Neural cell (in vitro differentiated cells): Measurements from ENCODE around the gene KLK10. TPM values are rescaled to one million over a fixed set of nuclear protein-coding genes. Genes with fewer than 3 reads are reported as not detected.

Experiments used
- H2AFZ ChIP-seq: fragments of 200-600, 300-800 bp; sonication (generic), shearing (Covaris generic); 2 replicates; pipeline ENCODE4 v1.6.0; 2014; ENCODE audit warnings: low read depth, mild to moderate bottlenecking, antibody characterized with exemption, low read length, moderate library complexity
- H3F3A ChIP-seq: fragments of 200-600 bp; shearing (Covaris generic); 2 replicates; pipeline ENCODE4 v1.6.1; 2016; ENCODE audit warnings: mild to moderate bottlenecking, moderate library complexity, mixed read lengths, antibody characterized with exemption, low read length; ENCODE audit not compliant: insufficient read depth, poor library complexity, severe bottlenecking
- H3K27ac ChIP-seq: fragments of 200-600, 300-800 bp; sonication (generic), shearing (Covaris generic); 2 replicates; pipeline ENCODE4 v1.5.1; 2014; ENCODE audit warnings: mild to moderate bottlenecking, low read length, moderate library complexity
- H3K27me3 ChIP-seq: fragments of 300-800, 200-600 bp; sonication (generic), shearing (Covaris generic); 2 replicates; pipeline ENCODE4 v1.6.0; 2014; ENCODE audit warnings: mild to moderate bottlenecking, low read depth, low read length, moderate library complexity; ENCODE audit not compliant: insufficient read depth
- H3K36me3 ChIP-seq: fragments of 300-800, 200-600 bp; sonication (generic), shearing (Covaris generic); 2 replicates; pipeline ENCODE4 v1.5.1; 2014; ENCODE audit warnings: mild to moderate bottlenecking, antibody characterized with exemption, low read length, moderate library complexity; ENCODE audit not compliant: insufficient read depth
- H3K4me2 ChIP-seq: fragments of 300-800, 200-600 bp; sonication (generic), shearing (Covaris generic); 2 replicates; pipeline ENCODE4 v1.6.0; 2014; ENCODE audit warnings: mild to moderate bottlenecking, low read length
- H3K4me3 ChIP-seq: fragments of 300-800, 200-600 bp; sonication (generic), shearing (Covaris generic); 2 replicates; pipeline ENCODE4 v1.5.1; 2014; ENCODE audit warnings: mild to moderate bottlenecking, low read length, moderate library complexity
- H3K79me2 ChIP-seq: fragments of 200-600 bp; shearing (Covaris generic); replicated peaks from 2 replicates; pipeline ENCODE4 v1.6.0; 2014; ENCODE audit warnings: mild to moderate bottlenecking, low read length, moderate library complexity; ENCODE audit not compliant: insufficient read depth
- H3K9ac ChIP-seq: fragments of 300-800, 200-600 bp; sonication (generic), shearing (Covaris generic); 2 replicates; pipeline ENCODE4 v1.6.1; 2016; ENCODE audit warnings: mild to moderate bottlenecking, low read length, mixed read lengths
- H3K9me2 ChIP-seq: fragments of 200-600 bp; shearing (Covaris generic); 2 replicates; pipeline ENCODE4 v1.6.1; 2016; ENCODE audit warnings: mild to moderate bottlenecking, low read length, mixed read lengths; ENCODE audit not compliant: insufficient read depth
- H3K9me3 ChIP-seq: fragments of 200-600, 300-800 bp; sonication (generic), shearing (Covaris generic); 2 replicates; pipeline ENCODE4 v1.6.1; 2016; ENCODE audit warnings: mild to moderate bottlenecking, mixed run types, low read length, moderate library complexity, mixed read lengths
- H4K20me1 ChIP-seq: fragments of 200-600 bp; shearing (Covaris generic); 2 replicates; pipeline ENCODE4 v1.6.1; 2016; ENCODE audit warnings: mild to moderate bottlenecking, mixed run types; ENCODE audit not compliant: insufficient read depth
- EP300 ChIP-seq: fragments of 450-650 bp; conservative IDR thresholded peaks from 2 replicates; pipeline ENCODE4 v1.6.1; 2014; ENCODE audit warnings: antibody characterized with exemption, mild to moderate bottlenecking, moderate library complexity; ENCODE audit not compliant: poor library complexity, severe bottlenecking
- EZH2 ChIP-seq: fragments of 200-600, 300-800 bp; shearing (Covaris generic), sonication (generic); IDR thresholded peaks from 2 replicates; pipeline ENCODE4 v1.6.1; 2014; ENCODE audit warnings: antibody characterized with exemption, low read length, borderline replicate concordance, mild to moderate bottlenecking; ENCODE audit not compliant: insufficient read depth, poor library complexity, severe bottlenecking
- MXI1 ChIP-seq: fragments of 450-650 bp; conservative IDR thresholded peaks from 2 replicates; pipeline ENCODE4 v1.6.1; 2014; ENCODE audit warnings: antibody characterized with exemption, mild to moderate bottlenecking; ENCODE audit not compliant: poor library complexity, severe bottlenecking
- POLR2AphosphoS5 ChIP-seq: IDR thresholded peaks from 2 replicates; pipeline ENCODE4 v1.6.1; 2012
- RAD21 ChIP-seq: fragments of 450-650 bp; conservative IDR thresholded peaks from 2 replicates; pipeline ENCODE4 v1.6.1; 2014; ENCODE audit warnings: antibody characterized with exemption, mild to moderate bottlenecking, moderate library complexity
- SMC3 ChIP-seq: fragments of 450-650 bp; conservative IDR thresholded peaks from 2 replicates; pipeline ENCODE4 v1.6.1; 2014; ENCODE audit warnings: antibody characterized with exemption, mild to moderate bottlenecking, moderate library complexity; ENCODE audit not compliant: poor library complexity
- TAF1 ChIP-seq: IDR thresholded peaks from 2 replicates; pipeline ENCODE4 v1.6.1; 2012; ENCODE audit warnings: low read depth
- polyA minus RNA-seq: library from RNA; depleted of rRNA, polyadenylated mRNA; stranded (reverse); fragments of >200 nt; gene quantifications from 2 replicates; pipeline ENCODE4 v1.2.3, GENCODE V29; 2014
- polyA plus RNA-seq: library from polyadenylated mRNA; depleted of rRNA; stranded (reverse); fragments of >200 nt; gene quantifications from 2 replicates; pipeline ENCODE4 v1.2.3, GENCODE V29; 2014
- TF ChIP-seq, protein P1 (sequence below): IDR thresholded peaks from 2 replicates; pipeline ENCODE4 v1.6.1; 2012; ENCODE audit warnings: borderline replicate concordance
- TF ChIP-seq, protein P2 (sequence below): fragments of 450-650 bp; IDR thresholded peaks from 2 replicates; pipeline ENCODE4 v1.5.1; 2014; ENCODE audit warnings: antibody characterized with exemption, mild to moderate bottlenecking, moderate library complexity; ENCODE audit not compliant: poor library complexity, severe bottlenecking

Gene KLK10, protein sequence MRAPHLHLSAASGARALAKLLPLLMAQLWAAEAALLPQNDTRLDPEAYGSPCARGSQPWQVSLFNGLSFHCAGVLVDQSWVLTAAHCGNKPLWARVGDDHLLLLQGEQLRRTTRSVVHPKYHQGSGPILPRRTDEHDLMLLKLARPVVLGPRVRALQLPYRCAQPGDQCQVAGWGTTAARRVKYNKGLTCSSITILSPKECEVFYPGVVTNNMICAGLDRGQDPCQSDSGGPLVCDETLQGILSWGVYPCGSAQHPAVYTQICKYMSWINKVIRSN
- polyA plus RNA-seq, result 0.73 TPM in 1 of 2 replicates, not detected in the other
- polyA minus RNA-seq, result not detected in 2 replicates

DNA sequence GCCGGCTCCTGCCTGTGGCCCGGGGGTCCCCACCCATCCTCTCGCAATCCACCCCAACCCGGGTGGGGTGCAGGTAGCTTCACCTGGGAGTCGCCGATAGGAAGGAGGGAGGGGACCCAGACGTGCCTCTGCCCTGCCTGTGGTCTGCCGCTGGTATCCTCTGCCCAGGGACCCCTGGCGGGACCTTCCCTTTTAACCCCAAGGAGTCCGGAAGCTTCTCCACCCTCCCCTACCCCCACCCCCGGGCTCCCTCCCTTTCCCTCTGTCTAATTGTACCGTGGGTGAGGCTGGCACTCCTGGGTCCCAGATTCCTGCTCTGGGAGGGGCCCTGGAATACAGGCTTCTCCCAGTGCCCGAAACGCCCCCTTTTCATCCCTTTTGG, at the start of gene KLK10:
Gene KLK10 (minus strand): TSS at position 166 of the 382 bp plus-strand sequence. CDS start 579 bp downstream, outside the sequence.
- peak within 1 kb of the TSS; percentile 27 for H3K4me2 ChIP-seq
- H3K27me3 ChIP-seq, result peaks cover 53% of the 10 kb centered on the region
- no peak within 1 kb of the TSS for H2AFZ ChIP-seq
- no peaks in the 10 kb centered on the region for H3F3A ChIP-seq
- no peak within 1 kb of the TSS for H3K27ac ChIP-seq
- no peaks in the 10 kb centered on the region for H3K9me2 ChIP-seq
- TF ChIP-seq SMC3 (no peak), POLR2AphosphoS5 (no peak), EP300 (no peak), MXI1 (no peak), RAD21 (no peak), TAF1 (no peak), EZH2 (no peak)
- TF ChIP-seq, protein P1, sequence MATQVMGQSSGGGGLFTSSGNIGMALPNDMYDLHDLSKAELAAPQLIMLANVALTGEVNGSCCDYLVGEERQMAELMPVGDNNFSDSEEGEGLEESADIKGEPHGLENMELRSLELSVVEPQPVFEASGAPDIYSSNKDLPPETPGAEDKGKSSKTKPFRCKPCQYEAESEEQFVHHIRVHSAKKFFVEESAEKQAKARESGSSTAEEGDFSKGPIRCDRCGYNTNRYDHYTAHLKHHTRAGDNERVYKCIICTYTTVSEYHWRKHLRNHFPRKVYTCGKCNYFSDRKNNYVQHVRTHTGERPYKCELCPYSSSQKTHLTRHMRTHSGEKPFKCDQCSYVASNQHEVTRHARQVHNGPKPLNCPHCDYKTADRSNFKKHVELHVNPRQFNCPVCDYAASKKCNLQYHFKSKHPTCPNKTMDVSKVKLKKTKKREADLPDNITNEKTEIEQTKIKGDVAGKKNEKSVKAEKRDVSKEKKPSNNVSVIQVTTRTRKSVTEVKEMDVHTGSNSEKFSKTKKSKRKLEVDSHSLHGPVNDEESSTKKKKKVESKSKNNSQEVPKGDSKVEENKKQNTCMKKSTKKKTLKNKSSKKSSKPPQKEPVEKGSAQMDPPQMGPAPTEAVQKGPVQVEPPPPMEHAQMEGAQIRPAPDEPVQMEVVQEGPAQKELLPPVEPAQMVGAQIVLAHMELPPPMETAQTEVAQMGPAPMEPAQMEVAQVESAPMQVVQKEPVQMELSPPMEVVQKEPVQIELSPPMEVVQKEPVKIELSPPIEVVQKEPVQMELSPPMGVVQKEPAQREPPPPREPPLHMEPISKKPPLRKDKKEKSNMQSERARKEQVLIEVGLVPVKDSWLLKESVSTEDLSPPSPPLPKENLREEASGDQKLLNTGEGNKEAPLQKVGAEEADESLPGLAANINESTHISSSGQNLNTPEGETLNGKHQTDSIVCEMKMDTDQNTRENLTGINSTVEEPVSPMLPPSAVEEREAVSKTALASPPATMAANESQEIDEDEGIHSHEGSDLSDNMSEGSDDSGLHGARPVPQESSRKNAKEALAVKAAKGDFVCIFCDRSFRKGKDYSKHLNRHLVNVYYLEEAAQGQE, result no peak
- TF ChIP-seq, protein P2, sequence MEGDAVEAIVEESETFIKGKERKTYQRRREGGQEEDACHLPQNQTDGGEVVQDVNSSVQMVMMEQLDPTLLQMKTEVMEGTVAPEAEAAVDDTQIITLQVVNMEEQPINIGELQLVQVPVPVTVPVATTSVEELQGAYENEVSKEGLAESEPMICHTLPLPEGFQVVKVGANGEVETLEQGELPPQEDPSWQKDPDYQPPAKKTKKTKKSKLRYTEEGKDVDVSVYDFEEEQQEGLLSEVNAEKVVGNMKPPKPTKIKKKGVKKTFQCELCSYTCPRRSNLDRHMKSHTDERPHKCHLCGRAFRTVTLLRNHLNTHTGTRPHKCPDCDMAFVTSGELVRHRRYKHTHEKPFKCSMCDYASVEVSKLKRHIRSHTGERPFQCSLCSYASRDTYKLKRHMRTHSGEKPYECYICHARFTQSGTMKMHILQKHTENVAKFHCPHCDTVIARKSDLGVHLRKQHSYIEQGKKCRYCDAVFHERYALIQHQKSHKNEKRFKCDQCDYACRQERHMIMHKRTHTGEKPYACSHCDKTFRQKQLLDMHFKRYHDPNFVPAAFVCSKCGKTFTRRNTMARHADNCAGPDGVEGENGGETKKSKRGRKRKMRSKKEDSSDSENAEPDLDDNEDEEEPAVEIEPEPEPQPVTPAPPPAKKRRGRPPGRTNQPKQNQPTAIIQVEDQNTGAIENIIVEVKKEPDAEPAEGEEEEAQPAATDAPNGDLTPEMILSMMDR, result no peak
- peak within 1 kb of the TSS; percentile 12 for H3K9ac ChIP-seq
- H3K79me2 ChIP-seq, result no peaks in the 10 kb centered on the region
- H4K20me1 ChIP-seq, result no peaks in the 10 kb centered on the region
- no peaks in the 10 kb centered on the region for H3K36me3 ChIP-seq
- no peaks in the 10 kb centered on the region for H3K9me3 ChIP-seq
- H3K4me3 ChIP-seq, result peak within 1 kb of the TSS; percentile 65

DNA sequence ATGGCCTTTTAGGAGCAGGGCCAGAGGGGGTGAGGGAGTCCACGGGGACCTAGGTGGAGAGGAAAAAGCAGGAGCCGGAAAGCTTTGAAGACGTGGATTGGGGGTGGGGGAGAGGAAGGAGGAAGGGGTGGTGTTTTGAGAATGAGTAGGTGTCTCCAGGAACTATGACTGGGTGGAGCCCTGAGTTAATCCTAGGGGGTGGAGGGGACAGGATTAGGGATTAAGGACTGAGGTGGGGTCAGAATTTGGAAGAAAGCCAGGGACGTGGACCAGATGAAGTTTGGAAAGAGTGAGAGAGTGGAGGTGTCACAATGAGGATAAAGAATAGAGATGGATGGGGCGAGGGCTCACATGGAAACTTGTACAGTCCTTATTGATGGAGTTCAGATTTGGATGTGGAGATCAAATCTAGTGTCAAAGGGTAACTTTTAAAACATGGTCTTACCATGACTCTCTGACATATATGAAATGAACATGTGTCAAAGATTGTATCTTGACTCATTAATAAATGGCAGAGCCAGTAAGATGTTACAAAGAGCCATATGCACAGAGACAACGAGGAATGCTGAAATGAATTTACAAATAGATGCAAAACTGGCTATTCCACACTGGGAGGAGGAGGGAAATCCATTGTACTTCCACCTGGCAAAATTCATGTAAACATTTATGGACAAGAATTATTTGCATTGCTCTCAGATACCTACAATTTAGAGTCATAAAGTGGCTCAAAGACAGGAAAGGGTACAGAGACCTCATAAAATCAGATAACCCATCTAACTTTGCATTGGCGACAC, 47.1 kb upstream of the KLK10 start:
- H3K27ac ChIP-seq, result no peak overlapping the region
- no peak overlapping the region for H3K4me2 ChIP-seq
- TF ChIP-seq EP300, result no peak
- TF ChIP-seq SMC3, result no peak
- no peak for TF ChIP-seq RAD21
- TF ChIP-seq MXI1, result no peak
- TF ChIP-seq, protein P1, result no peak
- TF ChIP-seq, protein P2, result no peak
- TF ChIP-seq EZH2, result no peak
- TF ChIP-seq TAF1, result no peak
- no peak for TF ChIP-seq POLR2AphosphoS5
- no peaks in the 10 kb centered on the region for H3K9me2 ChIP-seq
- no peaks in the 10 kb centered on the region for H3K79me2 ChIP-seq
- H3K9ac ChIP-seq, result no peak overlapping the region
- H3K36me3 ChIP-seq, result no peaks in the 10 kb centered on the region
- H3K27me3 ChIP-seq, result peaks cover 16% of the 10 kb centered on the region
- H3K9me3 ChIP-seq, result no peaks in the 10 kb centered on the region
- H3F3A ChIP-seq, result no peaks in the 10 kb centered on the region
- H2AFZ ChIP-seq, result no peak overlapping the region
- no peaks in the 10 kb centered on the region for H4K20me1 ChIP-seq
- H3K4me3 ChIP-seq, result no peak overlapping the region
